NCI-H446 (cell line): ENCODE measurements around the gene TRPC4.

Experiments used
- DNase-seq, 2 experiments: peaks; one replicate each; lab custom pipeline; 2025; lab: John Stamatoyannopoulos, UW

Gene TRPC4

DNA sequence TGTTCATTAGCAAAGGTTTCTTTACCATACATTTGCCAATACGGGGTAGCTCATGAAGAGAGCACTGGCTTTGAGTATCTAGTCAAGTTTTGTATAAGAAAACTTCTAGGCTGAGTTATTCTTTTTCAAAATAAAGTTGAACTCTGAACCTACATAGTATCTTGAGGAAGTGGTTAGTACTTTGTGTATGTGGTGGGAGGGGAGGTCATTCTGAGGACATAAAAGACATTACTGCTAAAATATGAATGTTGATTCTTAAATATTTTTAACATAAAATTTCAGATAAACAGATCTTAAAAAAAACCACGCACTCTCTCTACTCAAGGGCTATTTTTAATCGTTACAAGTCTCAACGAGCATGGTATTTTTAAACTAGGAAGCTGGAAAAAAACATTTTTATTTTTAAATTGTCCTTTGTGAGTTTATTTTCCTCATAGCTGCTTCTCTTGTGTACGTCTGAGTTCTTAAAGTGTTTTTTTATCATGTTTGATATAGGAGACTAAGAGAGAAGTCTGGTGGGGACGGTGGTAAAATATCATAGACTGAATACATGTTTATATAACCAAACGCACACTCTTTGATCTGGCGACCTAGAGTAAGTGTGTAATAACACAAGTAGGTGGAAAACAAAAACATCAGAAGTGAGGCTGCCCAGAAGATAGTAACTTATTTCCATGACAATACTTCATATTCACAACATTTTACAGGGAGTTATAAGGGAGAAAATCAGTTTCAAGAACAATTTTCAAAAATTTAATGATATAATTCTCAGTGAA is 153.0 kb downstream of the TRPC4 start:
- DNase-seq, result no peak

DNA sequence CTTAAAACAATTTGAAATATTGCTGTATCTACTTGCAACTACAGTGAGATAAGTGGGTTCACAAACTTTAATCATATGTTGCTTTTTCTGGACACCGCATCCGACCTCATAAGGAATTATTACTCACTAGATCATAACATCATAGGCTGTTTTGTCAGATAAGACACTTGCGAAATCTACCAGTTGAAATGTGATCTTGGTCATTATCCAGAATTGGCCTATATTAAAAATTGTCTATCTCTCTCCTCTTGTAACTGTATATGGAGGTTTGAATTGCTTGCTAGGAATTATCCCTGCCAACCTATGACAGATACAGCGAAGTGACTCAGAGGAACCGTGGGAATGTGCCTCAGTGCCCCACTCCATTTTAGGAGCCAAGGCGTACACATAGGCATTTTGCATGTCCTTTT is 154.0 kb downstream of the TRPC4 start:
- DNase-seq, result no peak

DNA sequence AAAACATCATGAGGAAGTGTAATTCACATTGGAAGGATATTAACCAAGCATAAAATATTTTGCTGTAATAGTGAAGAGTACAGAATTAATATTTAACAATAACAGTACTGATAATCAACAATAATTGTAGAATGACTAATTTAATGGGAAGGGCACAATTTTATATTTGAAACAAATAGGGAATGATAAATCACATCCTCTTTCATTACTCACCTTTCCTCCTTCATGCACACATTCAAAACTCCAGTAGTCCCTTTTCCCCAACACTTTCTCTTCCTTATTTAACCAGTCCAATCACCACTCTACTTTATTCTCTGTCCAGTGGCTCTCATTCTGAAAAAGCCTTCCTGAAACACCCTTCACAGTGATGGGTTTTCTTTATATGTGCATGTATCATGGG is 160.3 kb downstream of the TRPC4 start:
- no peak for DNase-seq

DNA sequence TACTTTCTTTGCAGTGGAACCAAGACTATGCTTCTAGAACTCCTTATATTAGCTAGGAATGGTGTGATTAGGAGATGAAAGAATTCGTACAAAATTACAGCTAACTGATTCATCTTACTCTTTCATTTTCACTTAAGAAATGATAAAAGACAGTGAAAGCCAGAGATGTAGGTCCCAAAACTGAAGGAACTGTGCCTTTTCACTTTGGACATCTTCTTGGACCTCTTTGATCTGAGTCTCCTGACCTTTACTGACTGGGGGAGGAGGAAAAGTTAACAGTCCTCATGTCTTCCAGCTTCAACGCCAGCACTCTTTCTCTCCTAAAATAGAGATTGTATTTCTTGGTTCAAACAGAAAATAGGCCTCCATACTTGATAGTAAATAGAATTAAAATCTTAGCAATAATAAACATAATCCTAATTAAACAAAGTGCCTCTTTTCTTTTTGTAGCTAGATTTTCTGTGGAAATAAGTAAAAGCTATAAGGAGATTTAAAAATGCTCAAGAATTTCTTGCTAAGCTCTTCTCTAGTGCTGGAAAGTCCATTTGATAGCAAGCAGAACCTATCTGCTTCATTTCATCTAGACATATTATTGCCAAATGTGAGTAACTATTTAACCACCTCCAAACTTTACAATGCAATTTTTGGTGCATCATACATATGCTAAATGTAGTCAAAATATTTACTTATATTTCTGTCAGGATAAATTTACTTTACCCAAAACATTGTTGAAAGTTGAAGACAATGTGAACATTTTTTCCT is 161.7 kb downstream of the TRPC4 start:
- DNase-seq, result no peak

DNA sequence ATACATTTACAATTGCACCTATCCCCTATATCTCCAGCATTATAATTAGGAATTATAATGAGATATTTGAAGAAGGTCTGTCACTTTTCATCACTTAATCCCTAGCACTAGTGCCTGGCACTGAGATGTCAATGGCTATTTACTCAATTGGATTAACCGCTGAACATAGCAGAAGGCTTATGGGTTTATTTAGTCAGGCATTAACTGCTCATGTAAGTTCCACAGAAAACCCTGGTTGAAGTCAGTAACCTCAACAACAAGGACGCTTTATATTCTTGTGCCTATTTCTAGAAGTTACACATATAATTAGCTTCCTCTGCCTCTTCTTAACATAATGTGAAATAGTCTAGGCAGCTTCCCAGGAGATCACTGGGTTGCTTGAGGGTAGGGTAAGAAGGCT is 163.5 kb downstream of the TRPC4 start:
- DNase-seq, result no peak

DNA sequence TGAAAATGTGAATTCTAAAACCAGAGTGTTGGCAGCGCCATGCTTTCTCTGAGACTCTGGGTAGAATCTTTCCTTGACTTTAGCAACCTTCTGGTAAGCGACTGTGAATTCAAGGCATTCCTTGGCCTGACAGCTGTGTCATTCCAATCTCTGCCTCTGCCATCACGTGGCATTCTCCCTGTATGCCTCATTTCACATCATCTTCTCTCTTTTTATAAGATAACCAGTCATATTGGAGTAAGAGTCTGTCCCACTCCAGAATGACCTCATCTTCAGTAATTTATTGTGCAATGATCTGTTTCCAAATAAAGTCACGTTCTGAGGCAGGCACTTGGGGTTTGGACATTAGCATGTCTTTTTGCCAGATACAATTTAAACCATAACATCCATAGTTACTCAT is 167.6 kb downstream of the TRPC4 start:
- DNase-seq, result peak in 1 of 2 experiments; percentile 6

DNA sequence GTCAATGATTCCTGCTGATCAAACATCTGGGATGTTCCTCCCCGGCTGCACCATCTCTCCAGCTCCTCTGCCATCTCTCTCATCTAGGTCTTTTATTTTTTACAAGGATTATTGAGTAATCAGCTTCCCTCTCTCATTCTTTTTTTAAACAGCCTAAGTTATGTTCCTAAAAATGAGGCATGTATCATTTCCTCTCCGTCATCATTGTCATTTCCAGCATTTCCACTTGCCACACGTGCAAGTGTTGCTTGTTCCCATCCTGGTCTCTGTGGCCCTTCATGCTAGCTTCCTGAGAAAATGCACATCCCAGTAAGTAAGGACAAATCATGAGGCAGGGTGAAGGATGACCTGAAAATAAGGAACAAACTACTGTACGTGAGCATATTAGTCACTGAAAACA is 168.3 kb downstream of the TRPC4 start:
- no peak for DNase-seq

DNA sequence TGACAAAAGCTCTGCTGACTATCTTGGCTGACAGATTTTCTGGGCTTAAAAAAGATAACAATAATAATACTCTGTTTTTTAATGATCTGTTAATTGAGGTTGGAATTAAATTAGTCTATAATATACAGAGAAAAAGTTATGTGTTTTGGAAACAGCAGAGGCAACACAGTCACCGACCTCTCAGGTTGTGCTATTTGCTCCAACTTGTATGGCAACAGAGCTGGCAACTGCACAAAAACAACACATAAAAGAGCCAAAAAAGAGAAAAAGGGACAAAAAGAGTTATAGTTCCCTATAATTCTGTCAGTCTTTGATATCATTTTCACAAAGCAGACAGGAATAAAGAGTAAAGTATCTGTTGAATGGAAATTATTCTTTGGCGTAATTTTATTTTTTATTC is 168.7 kb downstream of the TRPC4 start:
- DNase-seq, result no peak

DNA sequence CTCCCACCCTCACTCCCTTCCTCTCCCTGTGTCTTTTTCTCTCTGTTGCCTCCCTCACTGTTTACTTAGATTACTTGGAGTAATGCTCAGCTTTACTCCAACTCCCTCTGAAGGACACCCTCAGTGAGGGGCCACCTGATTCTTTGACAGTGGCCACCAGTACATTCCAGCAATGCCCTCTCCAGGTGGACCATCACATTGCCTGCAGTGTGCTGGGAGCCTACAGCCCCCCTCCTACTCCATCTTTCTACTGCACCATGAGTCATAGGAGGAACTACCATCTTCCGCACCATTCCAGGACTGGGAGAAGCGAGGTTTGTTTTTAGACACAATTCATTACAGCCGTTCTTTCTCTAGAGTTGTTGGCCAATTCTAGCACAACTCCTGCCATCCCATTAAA is 174.4 kb downstream of the TRPC4 start:
- DNase-seq, result no peak

DNA sequence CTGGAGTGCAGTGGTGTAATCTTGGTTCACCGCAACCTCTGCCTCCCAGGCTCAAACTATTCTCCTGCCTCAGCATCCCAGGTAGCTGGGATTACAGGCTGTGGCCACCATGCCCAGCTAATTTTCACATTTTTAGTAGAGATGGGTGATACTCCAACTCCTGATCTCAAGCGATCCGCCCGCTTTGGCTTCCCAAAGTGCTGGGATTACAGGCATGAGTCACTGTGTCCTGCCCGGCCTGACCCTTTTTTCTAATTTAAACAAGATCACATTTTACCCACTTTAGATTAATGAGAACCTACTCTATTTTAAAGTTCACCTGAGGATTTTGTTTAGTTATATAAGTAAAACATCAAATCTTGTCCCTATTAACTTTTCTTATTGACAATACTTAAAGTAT is 179.2 kb downstream of the TRPC4 start:
- DNase-seq, result no peak

DNA sequence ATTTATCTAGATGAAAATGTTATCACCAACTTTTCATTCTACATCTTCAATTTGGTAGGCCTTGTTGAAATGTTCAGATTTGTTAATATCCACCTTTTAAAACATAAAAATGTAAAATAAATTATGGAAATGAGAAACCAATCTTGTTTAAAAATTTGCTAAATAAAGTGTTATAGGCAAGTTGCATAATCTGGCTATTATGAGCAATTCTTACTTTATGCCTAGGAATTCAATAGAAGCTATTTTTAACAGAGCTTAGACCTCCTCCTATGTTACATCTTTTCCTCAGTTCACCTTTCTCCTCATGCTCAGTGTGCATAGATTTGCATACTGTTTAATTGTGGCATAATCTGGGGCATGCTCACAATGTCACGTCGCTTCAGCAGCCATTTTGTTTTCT is 183.1 kb downstream of the TRPC4 start:
- DNase-seq, result no peak

DNA sequence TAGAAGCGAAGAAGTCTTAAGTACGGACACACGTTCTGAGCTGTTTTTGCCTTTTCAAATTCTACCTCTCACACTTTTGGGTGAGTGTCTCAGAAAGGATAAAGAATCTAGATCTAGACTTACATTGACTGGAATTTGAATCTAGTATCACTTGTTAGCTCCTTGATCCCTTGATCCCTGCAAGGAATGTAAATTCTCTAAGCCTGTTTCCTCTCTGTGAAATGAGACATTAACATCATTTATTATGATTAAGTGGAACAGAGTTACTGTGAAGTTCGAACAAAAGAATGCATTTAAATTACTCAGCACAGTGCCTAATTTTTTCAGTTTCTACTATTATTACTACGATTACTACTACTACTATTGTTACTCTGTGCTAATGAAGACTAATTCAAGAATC is 184.4 kb downstream of the TRPC4 start:
- no peak for DNase-seq

DNA sequence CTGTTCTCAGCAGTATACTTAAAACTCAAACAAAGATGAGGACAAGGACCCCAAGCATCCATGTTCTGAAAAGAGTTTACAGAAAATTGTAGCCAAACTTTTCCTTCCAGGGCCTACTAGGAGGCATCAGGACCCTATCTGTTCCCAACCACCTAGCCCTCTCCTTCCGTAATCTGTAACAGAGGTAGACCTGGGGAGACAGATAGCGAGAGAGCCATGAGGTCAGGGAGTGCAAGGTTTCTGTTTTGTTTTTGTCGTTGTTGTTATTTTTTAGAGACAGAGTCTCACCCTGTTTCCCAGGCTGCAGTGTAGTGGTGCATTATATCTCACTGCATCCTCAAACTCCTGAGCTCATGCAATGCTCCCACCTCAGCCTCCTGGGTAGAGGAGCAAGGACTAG is 187.1 kb downstream of the TRPC4 start:
- no peak for DNase-seq

DNA sequence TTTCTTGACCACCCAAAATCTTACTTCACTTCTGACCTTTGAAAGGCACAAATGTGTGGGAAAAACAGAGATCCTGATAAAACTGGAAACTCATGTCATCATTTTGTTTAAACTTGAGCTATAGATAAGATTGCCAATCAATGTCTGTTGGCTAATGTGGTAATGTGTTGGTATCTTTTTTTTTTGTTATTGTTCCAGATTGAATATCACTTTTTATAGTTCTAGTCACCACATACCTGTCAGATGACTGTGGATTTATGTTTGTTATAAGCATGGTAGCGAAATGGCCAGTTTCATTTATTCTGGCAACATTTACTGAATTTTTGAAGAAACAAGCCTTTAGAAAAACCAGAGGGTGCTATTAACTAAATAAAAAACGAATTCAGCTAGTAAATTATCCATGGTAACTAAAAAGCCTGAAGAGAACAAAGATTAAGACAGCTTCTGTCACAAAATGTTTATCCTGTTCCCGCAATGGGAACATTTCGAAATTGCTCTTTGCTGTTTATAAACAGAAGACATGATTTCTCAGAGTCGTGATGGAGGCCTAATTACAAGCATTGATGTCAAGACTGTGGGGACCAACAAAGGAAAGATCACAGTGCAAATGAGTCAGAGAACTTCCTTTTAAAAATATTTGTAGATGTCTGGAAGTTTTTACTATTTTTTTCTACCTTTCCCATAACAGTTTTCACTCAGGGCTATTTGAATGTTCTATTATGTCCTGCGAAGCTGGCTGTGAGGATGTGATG is 188.1 kb downstream of the TRPC4 start:
- DNase-seq, result no peak

DNA sequence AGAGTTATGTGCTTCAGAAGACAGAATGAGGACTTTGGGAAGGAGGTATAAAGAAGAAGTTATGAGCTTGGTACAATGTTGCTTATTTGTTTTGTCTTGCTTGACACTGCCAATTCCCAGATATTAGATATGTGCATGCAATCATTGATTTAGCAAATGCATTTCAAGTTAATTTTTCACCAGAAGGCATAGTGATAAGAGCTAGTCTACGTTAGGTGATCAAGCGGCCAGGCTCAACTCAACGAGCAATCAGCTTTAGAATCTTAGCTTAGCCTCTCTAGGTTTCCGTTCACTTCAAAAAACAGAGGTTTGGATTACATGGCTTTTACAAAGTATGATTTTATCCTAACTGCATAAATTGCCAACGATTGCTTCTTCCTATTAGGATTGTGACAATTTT is 189.4 kb downstream of the TRPC4 start:
- no peak for DNase-seq

DNA sequence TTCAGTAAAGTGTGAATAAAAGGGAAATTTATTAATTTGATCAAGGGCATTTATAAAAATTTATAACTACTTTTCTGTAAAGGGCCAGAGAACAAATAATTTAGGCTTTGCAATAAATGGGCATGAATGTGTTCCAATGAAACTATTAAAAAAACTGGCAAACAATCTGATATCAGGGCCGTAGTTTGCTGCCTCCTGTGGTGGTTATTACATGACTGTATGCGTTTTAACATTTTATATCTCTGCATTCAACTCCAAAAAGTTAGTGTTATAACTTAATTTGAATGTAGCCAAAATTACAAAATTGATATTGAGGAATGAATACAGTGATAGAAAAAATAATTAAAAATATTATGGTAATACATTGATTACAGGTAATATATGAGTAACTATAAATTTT is 190.5 kb downstream of the TRPC4 start:
- DNase-seq, result no peak

DNA sequence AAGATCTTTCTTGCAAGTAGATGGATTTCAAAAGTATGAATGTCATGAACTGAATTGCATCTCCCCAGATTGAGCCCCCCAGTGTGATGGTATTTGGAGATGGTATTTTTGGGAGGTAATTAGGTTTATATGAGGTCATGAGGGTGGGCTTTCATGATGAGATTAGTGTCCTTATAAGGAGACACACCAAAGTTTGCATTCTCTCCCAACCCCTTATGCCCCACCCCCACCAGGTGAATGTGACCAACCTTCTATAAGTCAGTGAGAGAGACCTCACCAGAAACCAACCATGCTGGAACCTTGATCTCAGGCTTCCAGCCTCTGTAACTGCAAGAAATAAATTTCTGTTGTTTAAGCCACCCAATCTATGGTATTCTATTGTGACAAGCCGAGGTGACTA is 199.7 kb downstream of the TRPC4 start:
- no peak for DNase-seq

DNA sequence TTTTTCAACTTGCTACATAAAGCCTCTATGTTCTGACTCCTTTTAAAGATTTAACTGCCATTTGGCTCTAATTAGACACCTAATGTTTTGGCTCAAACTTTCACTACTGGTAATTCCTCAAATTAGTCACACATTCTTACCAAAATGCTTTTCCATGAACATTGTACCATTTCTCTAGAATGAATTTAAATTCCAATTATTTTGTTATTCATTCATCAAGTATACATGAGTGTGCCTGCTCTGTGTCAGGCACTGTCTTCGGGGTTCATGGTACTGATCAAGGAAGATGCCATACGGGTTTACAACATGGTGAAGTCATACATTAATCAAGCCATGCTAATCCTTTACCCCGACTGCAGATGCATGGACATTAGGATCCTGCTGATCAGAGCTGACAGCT is 201.9 kb downstream of the TRPC4 start:
- no peak for DNase-seq

DNA sequence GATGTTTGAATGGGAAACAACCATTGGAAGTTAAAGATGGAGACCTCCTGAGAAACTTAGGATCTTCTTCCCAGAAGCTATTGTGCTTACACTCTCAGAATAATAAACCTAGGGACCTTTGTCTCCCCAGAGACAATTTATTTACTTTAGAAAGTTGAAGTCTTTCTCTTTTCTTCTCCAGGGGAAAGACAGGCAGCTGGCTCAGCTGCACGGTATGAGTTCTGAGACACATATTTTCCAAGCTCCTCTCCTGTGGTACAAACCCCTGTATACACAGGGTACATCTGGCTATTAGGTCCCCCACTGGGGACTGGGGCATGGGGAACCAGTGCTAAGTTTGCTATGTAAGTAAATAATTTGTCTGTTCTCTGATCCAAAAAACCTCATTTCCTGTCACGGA is 203.5 kb downstream of the TRPC4 start:
- DNase-seq, result no peak

DNA sequence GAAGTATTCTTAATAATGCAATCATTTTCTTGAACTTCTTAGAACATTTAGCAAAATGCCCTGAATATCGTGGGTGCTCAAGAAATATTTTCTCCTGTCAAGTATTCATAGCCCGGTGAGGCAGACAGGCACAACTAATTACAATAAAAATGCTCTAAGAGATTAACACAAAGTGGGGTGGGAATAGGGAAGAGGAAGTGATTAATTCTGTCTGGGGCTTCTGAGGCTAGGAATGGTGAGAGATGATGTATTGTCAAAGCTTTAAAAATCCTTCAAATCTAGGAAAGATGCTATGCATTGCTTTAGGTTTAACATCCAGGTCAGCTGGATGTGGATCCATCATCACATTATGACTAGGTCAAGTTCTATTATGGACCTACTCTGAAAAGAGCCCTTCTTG is 204.2 kb downstream of the TRPC4 start:
- no peak for DNase-seq

DNA sequence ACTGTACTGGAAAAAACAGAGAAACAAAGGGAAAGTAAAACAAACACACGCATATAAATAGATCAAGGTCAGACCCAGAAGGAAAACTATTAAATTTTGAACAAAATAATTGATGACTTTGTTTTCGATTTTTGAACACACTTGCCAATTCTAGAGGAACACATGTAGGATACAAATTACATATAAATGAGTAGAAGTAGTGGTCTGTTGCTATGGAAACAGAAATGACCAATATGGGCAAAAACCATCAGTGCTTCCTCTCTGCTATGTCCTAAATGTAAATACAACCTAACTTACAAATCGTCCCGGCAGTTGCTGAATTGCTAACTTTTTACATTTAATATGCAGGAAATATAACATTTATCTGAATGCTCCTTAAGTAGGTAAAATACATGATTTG is 205.8 kb downstream of the TRPC4 start:
- no peak for DNase-seq

DNA sequence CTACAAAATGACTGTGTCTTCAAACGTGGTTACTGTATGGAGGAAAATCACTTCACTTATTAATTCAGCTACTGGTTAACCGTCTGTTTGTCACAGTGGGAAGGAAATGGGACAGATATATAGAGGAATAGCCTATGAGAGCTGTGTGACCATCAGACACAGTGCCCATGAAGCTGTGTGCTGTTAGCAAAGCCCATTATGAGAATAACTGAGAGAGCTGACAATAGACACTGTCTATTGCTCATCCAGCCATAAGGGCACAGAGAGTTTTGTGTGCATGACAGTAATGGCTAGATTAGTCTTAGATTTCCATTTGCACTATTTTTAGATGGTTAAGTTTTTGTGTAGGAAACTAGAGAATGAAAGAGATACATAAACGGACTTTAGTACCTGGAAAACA is 206.9 kb downstream of the TRPC4 start:
- DNase-seq, result no peak

DNA sequence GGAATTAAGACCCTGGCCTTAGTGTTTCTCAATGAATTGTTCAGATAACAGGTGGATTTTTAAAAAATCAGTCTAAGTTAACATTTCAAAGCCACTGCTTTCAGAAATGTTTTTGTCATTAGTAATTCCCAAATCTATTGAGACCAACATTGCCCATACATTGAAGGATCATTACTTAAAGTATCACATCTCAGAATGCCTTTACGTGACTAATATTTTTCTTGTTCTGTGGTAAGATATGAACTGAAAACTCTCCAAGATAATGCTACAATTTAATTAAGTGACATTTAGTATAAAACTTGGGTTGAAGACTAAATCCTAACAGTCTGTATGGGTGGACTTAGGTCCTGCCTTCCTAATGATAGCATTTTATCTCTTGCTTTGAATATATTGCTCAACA is 211.6 kb downstream of the TRPC4 start:
- DNase-seq, result no peak
